ENCODE measurements around the gene ADAMTS7. TPM values are rescaled to one million over a fixed set of nuclear protein-coding genes. Genes with fewer than 3 reads are reported as not detected.

Gene ADAMTS7
- polyA plus RNA-seq, 1 donor from 2014 or later: 31.5 TPM

- Histone ChIP-seq H2AFZ (ENCODE audit: low read depth, low read length) (no peak overlapping the region), H3K9me3 (ENCODE audit: low read length) (no peaks in the 10 kb centered on the region), H3K4me3 (ENCODE audit: low read length) (no peak overlapping the region), H3K36me3 (ENCODE audit: insufficient read depth, low read length) (no peaks in the 10 kb centered on the region), H4K20me1 (ENCODE audit: insufficient read depth) (no peaks in the 10 kb centered on the region), H3K27ac (ENCODE audit: low read length) (no peak overlapping the region), H3K79me2 (replicated peaks; ENCODE audit: insufficient read depth, low read length) (no peaks in the 10 kb centered on the region), H3F3A (ENCODE audit: insufficient read depth, low read length, poor library complexity, severe bottlenecking) (no peaks in the 10 kb centered on the region), H3K27me3 (ENCODE audit: insufficient read depth, low read depth, low read length) (no peaks in the 10 kb centered on the region), H3K9me2 (ENCODE audit: insufficient read depth, low read length) (no peaks in the 10 kb centered on the region), H3K4me2 (ENCODE audit: low read length) (no peak overlapping the region), H3K9ac (ENCODE audit: low read length) (no peak overlapping the region)
- TF ChIP-seq CTCF (IDR thresholded peaks at IDR 0.05; ENCODE audit: poor library complexity, severe bottlenecking): no peak
- no peak for TF ChIP-seq REST (IDR thresholded peaks at IDR 0.05; ENCODE audit: borderline replicate concordance)
- no peak for TF ChIP-seq RAD21 (conservative IDR thresholded peaks at IDR 0.05)
- TF ChIP-seq EP300 (conservative IDR thresholded peaks at IDR 0.05; ENCODE audit: poor library complexity, severe bottlenecking): no peak
- TF ChIP-seq SMC3 (conservative IDR thresholded peaks at IDR 0.05; ENCODE audit: poor library complexity): no peak
- no peak for TF ChIP-seq TAF1 (IDR thresholded peaks at IDR 0.05; ENCODE audit: low read depth)
- TF ChIP-seq EZH2 (IDR thresholded peaks at IDR 0.05; ENCODE audit: borderline replicate concordance, insufficient read depth, low read length, poor library complexity, severe bottlenecking): no peak
- TF ChIP-seq MXI1 (conservative IDR thresholded peaks at IDR 0.05; ENCODE audit: poor library complexity, severe bottlenecking): no peak
- no peak for TF ChIP-seq POLR2AphosphoS5 (IDR thresholded peaks at IDR 0.05)
Observed at GRCh38 chr15:78734451-78735064, 76.7 kb downstream of the ADAMTS7 start.

- H3K36me3 ChIP-seq (ENCODE audit: insufficient read depth, low read length): no peaks in the 10 kb centered on the region
- no peak overlapping the region for H3K4me3 ChIP-seq (ENCODE audit: low read length)
- H3K79me2 ChIP-seq (replicated peaks; ENCODE audit: insufficient read depth, low read length): no peaks in the 10 kb centered on the region
- no peak overlapping the region for H3K4me2 ChIP-seq (ENCODE audit: low read length)
- no peaks in the 10 kb centered on the region for H3K9me2 ChIP-seq (ENCODE audit: insufficient read depth, low read length)
- H2AFZ ChIP-seq (ENCODE audit: low read depth, low read length): no peak overlapping the region
- H3F3A ChIP-seq (ENCODE audit: insufficient read depth, low read length, poor library complexity, severe bottlenecking): no peaks in the 10 kb centered on the region
- H3K9ac ChIP-seq (ENCODE audit: low read length): no peak overlapping the region
- H3K27me3 ChIP-seq (ENCODE audit: insufficient read depth, low read depth, low read length): no peaks in the 10 kb centered on the region
- no peaks in the 10 kb centered on the region for H4K20me1 ChIP-seq (ENCODE audit: insufficient read depth)
- TF ChIP-seq SMC3 (conservative IDR thresholded peaks at IDR 0.05; ENCODE audit: poor library complexity) (no peak), EP300 (conservative IDR thresholded peaks at IDR 0.05; ENCODE audit: poor library complexity, severe bottlenecking) (no peak), REST (IDR thresholded peaks at IDR 0.05; ENCODE audit: borderline replicate concordance) (no peak)
- H3K27ac ChIP-seq (ENCODE audit: low read length): no peak overlapping the region
- no peaks in the 10 kb centered on the region for H3K9me3 ChIP-seq (ENCODE audit: low read length)
Observed at GRCh38 chr15:78732634-78733033, 78.6 kb downstream of the ADAMTS7 start.

All from neural cell (in vitro differentiated cells).